Hepatocyte (in vitro differentiated cells): ENCODE measurements around the gene TNFSF12. TPM values are rescaled to one million over a fixed set of nuclear protein-coding genes. Genes with fewer than 3 reads are reported as not detected.

ENCODE experiments used
- DNase-seq: peaks from one replicate; pipeline ENCODE4 v3.0.0-alpha.2; 2016; ENCODE audit warnings: low spot score
- H2AFZ ChIP-seq: fragments of 200-600 bp; sonication (generic); 2 replicates; pipeline ENCODE4 v1.6.0; 2016; ENCODE audit warnings: antibody characterized with exemption, mild to moderate bottlenecking
- H3K27ac ChIP-seq: fragments of 200-600 bp; sonication (generic); 2 replicates; pipeline ENCODE4 v1.5.1; 2016; ENCODE audit warnings: mild to moderate bottlenecking
- H3K27me3 ChIP-seq: fragments of 200-600 bp; sonication (generic); 2 replicates; pipeline ENCODE4 v1.6.1; 2016
- H3K36me3 ChIP-seq: fragments of 200-600 bp; sonication (generic); replicated peaks from 2 replicates; pipeline ENCODE4 v1.5.1; 2016; ENCODE audit warnings: low read depth; ENCODE audit not compliant: insufficient read depth
- H3K4me1 ChIP-seq: fragments of 200-600 bp; sonication (generic); 2 replicates; pipeline ENCODE4 v1.5.1; 2016; ENCODE audit warnings: mild to moderate bottlenecking, moderate library complexity; ENCODE audit not compliant: insufficient read depth
- H3K4me2 ChIP-seq: fragments of 200-600 bp; sonication (generic); 2 replicates; pipeline ENCODE4 v1.6.0; 2016
- H3K4me3 ChIP-seq: fragments of 200-600 bp; sonication (generic); 2 replicates; pipeline ENCODE4 v1.5.1; 2016; ENCODE audit warnings: mild to moderate bottlenecking
- H3K79me2 ChIP-seq: fragments of 200-600 bp; sonication (generic); 2 replicates; pipeline ENCODE4 v1.6.0; 2017; ENCODE audit warnings: mild to moderate bottlenecking
- H3K9me2 ChIP-seq: fragments of 200-600 bp; sonication (generic); replicated peaks from 2 replicates; pipeline ENCODE4 v1.6.0; 2017; ENCODE audit warnings: mild to moderate bottlenecking; ENCODE audit not compliant: insufficient read depth
- H3K9me3 ChIP-seq: fragments of 200-600 bp; sonication (generic); 2 replicates; pipeline ENCODE4 v1.5.1; 2016; ENCODE audit warnings: low read depth, mild to moderate bottlenecking
- H4K20me1 ChIP-seq: fragments of 200-600 bp; sonication (generic); 2 replicates; pipeline ENCODE4 v1.6.0; 2016; ENCODE audit warnings: mild to moderate bottlenecking; ENCODE audit not compliant: insufficient read depth, poor library complexity, severe bottlenecking
- EZH2 ChIP-seq: fragments of 200-600 bp; sonication (generic); IDR thresholded peaks from 2 replicates; pipeline ENCODE4 v1.6.1; 2016; ENCODE audit warnings: antibody characterized with exemption, mild to moderate bottlenecking, borderline replicate concordance
- EZH2phosphoT487 ChIP-seq: fragments of 200-600 bp; sonication (generic); IDR thresholded peaks from one replicate; pipeline ENCODE4 v1.6.1; 2018; ENCODE audit warnings: antibody characterized with exemption, mild to moderate bottlenecking, low read depth, moderate library complexity; ENCODE audit not compliant: unreplicated experiment, severe bottlenecking
- WGBS: methylation state at CpG from one replicate; pipeline ENCODE4 v1.1.6; 2016; ENCODE audit warnings: low lambda C conversion rate; ENCODE audit errors: missing lambda C conversion rate; 5-methylcytosine and 5-hydroxymethylcytosine counted together
- polyA plus RNA-seq: library from polyadenylated mRNA; unstranded; fragments of >200 nt; fragmentation: Nextera tagmentation; extraction: Ambion mirVana; gene quantifications from 2 replicates; pipeline ENCODE4 v1.2.1, GENCODE V29; 2016
- total RNA-seq: library from RNA; depleted of rRNA; stranded (reverse); fragments of >200 nt; gene quantifications from 2 replicates; pipeline ENCODE4 v1.2.3, GENCODE V29; 2014
- TF ChIP-seq, protein P1 (sequence below): fragments of 200-600 bp; sonication (generic); IDR thresholded peaks from 2 replicates; pipeline ENCODE4 v1.5.1; 2016; ENCODE audit warnings: antibody characterized with exemption, mild to moderate bottlenecking; ENCODE audit not compliant: poor library complexity

TNFSF12 gene
- total and polyA plus RNA-seq, 2 experiments from 2014 or later: 4.5 to 8.0 TPM

DNA sequence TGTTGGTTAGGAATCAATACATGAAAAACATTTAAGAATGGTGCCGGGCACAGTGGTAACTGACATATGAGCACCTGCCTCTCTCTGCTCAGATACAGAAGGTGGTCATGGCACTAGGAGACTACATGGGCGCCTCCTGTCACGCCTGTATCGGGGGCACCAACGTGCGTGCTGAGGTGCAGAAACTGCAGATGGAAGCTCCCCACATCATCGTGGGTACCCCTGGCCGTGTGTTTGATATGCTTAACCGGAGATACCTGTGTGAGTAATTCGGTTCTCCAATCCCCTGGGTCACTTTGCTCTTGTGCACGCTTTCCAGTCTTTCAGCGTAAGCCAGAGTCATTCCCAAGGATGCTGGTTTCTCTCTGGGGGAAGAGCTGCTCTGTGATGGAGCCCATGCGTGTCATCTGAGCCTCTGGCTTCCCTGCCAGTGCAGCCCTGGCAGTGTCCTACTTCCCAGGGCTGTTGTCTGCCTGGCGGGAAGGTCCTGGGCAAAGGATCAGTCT is 27.6 kb downstream of the TNFSF12 start:
- Histone ChIP-seq H3K4me3 (no peak overlapping the region), H3K9me2 (no peaks in the 10 kb centered on the region), H3K27ac (peak overlapping the region; percentile 98), H3K4me2 (peak overlapping the region; percentile 93), H4K20me1 (peaks cover 49% of the 10 kb centered on the region), H2AFZ (no peak overlapping the region), H3K79me2 (peaks cover 62% of the 10 kb centered on the region), H3K4me1 (peaks cover 40% of the 10 kb centered on the region), H3K27me3 (no peaks in the 10 kb centered on the region), H3K36me3 (peaks cover 3% of the 10 kb centered on the region), H3K9me3 (no peaks in the 10 kb centered on the region)
- WGBS: 92% methylated on average over 14 of the region's 14 CpGs
- TF ChIP-seq, protein P1, sequence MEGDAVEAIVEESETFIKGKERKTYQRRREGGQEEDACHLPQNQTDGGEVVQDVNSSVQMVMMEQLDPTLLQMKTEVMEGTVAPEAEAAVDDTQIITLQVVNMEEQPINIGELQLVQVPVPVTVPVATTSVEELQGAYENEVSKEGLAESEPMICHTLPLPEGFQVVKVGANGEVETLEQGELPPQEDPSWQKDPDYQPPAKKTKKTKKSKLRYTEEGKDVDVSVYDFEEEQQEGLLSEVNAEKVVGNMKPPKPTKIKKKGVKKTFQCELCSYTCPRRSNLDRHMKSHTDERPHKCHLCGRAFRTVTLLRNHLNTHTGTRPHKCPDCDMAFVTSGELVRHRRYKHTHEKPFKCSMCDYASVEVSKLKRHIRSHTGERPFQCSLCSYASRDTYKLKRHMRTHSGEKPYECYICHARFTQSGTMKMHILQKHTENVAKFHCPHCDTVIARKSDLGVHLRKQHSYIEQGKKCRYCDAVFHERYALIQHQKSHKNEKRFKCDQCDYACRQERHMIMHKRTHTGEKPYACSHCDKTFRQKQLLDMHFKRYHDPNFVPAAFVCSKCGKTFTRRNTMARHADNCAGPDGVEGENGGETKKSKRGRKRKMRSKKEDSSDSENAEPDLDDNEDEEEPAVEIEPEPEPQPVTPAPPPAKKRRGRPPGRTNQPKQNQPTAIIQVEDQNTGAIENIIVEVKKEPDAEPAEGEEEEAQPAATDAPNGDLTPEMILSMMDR: no peak
- no peak for TF ChIP-seq EZH2
- TF ChIP-seq EZH2phosphoT487: no peak
- DNase-seq: no peak

DNA sequence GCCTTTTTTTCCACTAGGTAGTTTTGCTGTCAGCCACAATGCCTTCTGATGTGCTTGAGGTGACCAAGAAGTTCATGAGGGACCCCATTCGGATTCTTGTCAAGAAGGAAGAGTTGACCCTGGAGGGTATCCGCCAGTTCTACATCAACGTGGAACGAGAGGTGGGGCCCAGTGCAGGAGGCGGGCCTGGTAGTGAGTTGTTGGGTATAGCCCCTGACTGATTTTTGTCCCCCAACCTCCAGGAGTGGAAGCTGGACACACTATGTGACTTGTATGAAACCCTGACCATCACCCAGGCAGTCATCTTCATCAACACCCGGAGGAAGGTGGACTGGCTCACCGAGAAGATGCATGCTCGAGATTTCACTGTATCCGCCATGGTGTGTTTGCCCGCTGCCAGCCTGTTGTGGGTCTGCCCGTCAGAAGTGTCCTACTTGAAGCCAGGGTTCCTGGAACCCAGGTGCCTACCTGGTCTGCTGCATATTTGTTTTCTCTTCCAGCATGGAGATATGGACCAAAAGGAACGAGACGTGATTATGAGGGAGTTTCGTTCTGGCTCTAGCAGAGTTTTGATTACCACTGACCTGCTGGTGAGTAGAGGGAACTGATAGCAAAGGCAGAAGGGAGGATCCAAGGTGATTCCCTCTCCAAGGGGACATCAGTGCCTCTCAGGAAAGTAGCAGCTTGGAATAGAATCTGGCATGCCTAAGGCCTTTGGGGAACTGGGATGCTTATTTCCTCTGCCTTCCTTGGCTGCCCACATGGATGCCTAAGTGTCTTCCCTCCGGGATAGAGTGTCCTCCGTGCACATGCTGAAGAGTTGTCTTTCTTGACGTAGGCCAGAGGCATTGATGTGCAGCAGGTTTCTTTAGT is 28.7 kb downstream of the TNFSF12 start:
- no peak for TF ChIP-seq EZH2phosphoT487
- TF ChIP-seq EZH2: no peak
- TF ChIP-seq, protein P1: no peak
- peaks cover 37% of the 10 kb centered on the region for H3K4me1 ChIP-seq
- H3K9me2 ChIP-seq: no peaks in the 10 kb centered on the region
- H3K79me2 ChIP-seq: peaks cover 72% of the 10 kb centered on the region
- H3K4me3 ChIP-seq: no peak overlapping the region
- no peaks in the 10 kb centered on the region for H3K27me3 ChIP-seq
- H3K9me3 ChIP-seq: no peaks in the 10 kb centered on the region
- peak; percentile 5 for DNase-seq
- no peak overlapping the region for H2AFZ ChIP-seq
- 88% methylated on average over 17 of the region's 17 CpGs for WGBS
- H3K27ac ChIP-seq: peak overlapping the region; percentile 98
- peaks cover 3% of the 10 kb centered on the region for H3K36me3 ChIP-seq
- peaks cover 49% of the 10 kb centered on the region for H4K20me1 ChIP-seq
- no peak overlapping the region for H3K4me2 ChIP-seq

DNA sequence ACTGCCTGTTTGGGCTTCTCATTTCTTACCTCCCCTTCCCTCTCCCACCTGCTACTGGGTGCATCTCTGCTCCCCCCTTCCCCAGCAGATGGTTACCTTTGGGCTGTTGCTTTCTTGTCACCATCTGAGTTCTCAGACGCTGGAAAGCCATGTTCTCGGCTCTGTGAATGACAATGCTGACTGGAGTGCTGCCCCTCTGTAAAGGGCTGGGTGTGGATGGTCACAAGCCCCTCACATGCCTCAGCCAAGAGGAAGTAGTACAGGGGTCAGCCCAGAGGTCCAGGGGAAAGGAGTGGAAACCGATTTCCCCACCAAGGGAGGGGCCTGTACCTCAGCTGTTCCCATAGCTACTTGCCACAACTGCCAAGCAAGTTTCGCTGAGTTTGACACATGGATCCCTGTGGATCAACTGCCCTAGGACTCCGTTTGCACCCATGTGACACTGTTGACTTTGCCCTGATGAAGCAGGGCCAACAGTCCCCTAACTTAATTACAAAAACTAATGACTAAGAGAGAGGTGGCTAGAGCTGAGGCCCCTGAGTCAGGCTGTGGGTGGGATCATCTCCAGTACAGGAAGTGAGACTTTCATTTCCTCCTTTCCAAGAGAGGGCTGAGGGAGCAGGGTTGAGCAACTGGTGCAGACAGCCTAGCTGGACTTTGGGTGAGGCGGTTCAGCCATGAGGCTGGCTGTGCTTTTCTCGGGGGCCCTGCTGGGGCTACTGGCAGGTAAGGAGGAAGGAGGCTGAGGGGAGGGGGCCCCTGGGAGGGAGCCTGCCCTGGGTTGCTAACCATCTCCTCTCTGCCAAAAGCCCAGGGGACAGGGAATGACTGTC is 30.4 kb downstream of the TNFSF12 start, which contains the start of gene CD68:
Gene CD68, plus strand, starts transcription at position 638 of the 833 bp plus-strand sequence. Its CDS starts 40 bp downstream, at position 678.
- peaks cover 3% of the 10 kb centered on the region for H3K36me3 ChIP-seq
- no peaks in the 10 kb centered on the region for H3K9me3 ChIP-seq
- 35% methylated on average over 7 of the region's 7 CpGs for WGBS
- peak within 1 kb of the TSS; percentile 98 for H3K27ac ChIP-seq
- H3K79me2 ChIP-seq: peaks cover 68% of the 10 kb centered on the region
- DNase-seq: peak; percentile 92
- H3K27me3 ChIP-seq: no peaks in the 10 kb centered on the region
- TF ChIP-seq EZH2: no peak
- no peak for TF ChIP-seq EZH2phosphoT487
- TF ChIP-seq, protein P1: no peak
- H3K4me3 ChIP-seq: no peak within 1 kb of the TSS
- H2AFZ ChIP-seq: no peak within 1 kb of the TSS
- H4K20me1 ChIP-seq: peaks cover 40% of the 10 kb centered on the region
- no peaks in the 10 kb centered on the region for H3K9me2 ChIP-seq
- H3K4me2 ChIP-seq: peak within 1 kb of the TSS; percentile 71
- peaks cover 44% of the 10 kb centered on the region for H3K4me1 ChIP-seq
